ENCODE results near the gene PTBP3.

PTBP3 gene

DNA sequence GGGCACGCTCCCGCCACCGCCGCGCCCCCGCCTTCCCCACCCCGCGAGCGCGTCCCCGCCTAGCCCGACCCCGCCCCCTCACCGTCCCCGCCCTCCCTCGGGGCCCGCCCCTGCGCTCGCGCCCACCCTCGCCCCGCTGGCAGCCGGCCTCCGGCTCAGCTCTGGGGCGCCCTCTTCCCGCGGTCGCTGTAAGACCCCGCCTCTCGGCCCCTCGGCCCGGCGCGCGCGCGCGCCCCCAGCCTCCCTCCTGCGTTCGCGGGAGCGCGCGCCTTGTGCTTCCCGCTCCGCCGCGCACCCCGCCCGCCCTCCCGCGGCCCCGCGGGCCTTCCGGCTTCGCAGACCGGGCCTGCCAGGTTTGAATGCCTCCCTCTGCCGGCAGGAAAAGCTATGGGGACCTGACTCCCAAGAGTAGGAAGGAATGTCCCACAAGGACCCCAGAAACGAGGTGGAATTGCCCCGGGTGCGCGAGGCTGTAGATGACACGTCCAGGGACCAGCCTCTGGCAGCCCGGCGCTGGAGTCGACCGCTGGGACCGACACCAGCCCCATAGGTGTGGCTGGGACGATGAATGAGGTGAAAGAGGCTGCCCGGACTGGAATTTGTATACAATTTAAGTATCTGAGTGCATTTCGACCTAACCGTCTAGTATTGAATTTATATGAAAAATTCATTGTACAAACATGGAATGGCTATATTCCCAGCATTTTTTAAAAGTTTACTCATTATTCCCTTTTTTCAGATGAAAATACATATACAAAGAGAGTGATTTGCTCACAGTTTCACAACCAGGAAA is 416 bp upstream of the PTBP3 start:
- Histone ChIP-seq H3K4me3 (ENCODE audit: low read depth, low read length) (peak overlapping the region; percentile 82), H3K27me3 (no peaks in the 10 kb centered on the region), H3K36me3 (no peaks in the 10 kb centered on the region), H3K9me3 (no peaks in the 10 kb centered on the region), H3K4me1 (no peaks in the 10 kb centered on the region)
- DNase-seq = peak; percentile 96
- TF ChIP-seq, protein P1, sequence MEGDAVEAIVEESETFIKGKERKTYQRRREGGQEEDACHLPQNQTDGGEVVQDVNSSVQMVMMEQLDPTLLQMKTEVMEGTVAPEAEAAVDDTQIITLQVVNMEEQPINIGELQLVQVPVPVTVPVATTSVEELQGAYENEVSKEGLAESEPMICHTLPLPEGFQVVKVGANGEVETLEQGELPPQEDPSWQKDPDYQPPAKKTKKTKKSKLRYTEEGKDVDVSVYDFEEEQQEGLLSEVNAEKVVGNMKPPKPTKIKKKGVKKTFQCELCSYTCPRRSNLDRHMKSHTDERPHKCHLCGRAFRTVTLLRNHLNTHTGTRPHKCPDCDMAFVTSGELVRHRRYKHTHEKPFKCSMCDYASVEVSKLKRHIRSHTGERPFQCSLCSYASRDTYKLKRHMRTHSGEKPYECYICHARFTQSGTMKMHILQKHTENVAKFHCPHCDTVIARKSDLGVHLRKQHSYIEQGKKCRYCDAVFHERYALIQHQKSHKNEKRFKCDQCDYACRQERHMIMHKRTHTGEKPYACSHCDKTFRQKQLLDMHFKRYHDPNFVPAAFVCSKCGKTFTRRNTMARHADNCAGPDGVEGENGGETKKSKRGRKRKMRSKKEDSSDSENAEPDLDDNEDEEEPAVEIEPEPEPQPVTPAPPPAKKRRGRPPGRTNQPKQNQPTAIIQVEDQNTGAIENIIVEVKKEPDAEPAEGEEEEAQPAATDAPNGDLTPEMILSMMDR (IDR thresholded peaks at IDR 0.05; ENCODE audit: low read depth, low read length) = peak; percentile 63

DNA sequence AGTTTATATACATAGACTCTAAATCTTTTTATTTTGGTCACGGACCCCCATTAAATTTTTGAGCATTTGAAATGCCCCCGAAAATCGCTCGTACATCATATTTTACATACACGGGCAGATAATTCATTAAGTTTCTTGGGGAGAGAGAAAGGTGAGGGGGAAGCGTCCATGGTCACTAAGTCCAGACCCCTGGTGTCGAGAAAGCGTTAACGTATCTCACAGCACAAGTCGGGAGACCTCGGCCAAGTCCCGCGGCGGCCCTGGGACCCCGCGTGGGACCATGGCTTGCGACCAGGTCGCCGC is 794 bp downstream of the PTBP3 start:
- DNase-seq = no peak
- H3K9me3 ChIP-seq = no peaks in the 10 kb centered on the region
- H3K4me1 ChIP-seq = no peaks in the 10 kb centered on the region

GRCh38 chr9:112332214-112332613 is 1.2 kb downstream of the PTBP3 start:
- Histone ChIP-seq H3K4me3 (ENCODE audit: low read depth, low read length) (peak overlapping the region; percentile 82), H3K9me3 (no peaks in the 10 kb centered on the region), H3K4me1 (no peaks in the 10 kb centered on the region), H3K36me3 (no peaks in the 10 kb centered on the region), H3K27me3 (no peaks in the 10 kb centered on the region)
- DNase-seq = no peak
- TF ChIP-seq, protein P1 (IDR thresholded peaks at IDR 0.05; ENCODE audit: low read depth, low read length) = no peak

More for the DNA sequence above, 794 bp downstream of the PTBP3 start:
- no peaks in the 10 kb centered on the region for H3K27me3 ChIP-seq
- H3K36me3 ChIP-seq = no peaks in the 10 kb centered on the region
- TF ChIP-seq, protein P1 (IDR thresholded peaks at IDR 0.05; ENCODE audit: low read depth, low read length) = no peak; the same call in 1 of the 2 replicates
- H3K4me3 ChIP-seq (ENCODE audit: low read depth, low read length) = peak overlapping the region; percentile 82

DNA sequence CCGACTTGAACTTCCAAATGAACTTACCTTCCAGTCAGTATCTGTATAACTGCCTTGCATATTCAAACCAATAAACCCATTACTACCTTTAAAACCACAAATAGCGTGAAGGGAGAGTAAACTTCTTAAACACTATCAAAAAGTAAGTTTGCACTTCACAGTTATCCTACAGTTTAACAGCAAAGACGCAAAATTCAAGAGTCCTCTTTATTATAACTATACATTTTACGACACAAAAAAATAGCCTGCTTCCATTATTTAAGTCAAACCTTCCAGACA is 1.8 kb downstream of the PTBP3 start:
- Histone ChIP-seq H3K9me3 (no peaks in the 10 kb centered on the region), H3K27me3 (no peaks in the 10 kb centered on the region), H3K36me3 (no peaks in the 10 kb centered on the region), H3K4me1 (no peaks in the 10 kb centered on the region), H3K4me3 (ENCODE audit: low read depth, low read length) (peak overlapping the region; percentile 82; the same call in 1 of the 2 replicates)
- TF ChIP-seq, protein P1 (IDR thresholded peaks at IDR 0.05; ENCODE audit: low read depth, low read length) = no peak
- no peak for DNase-seq

- TF ChIP-seq, protein P1 (IDR thresholded peaks at IDR 0.05; ENCODE audit: low read depth, low read length) = no peak
- Histone ChIP-seq H3K9me3 (no peaks in the 10 kb centered on the region; the same call in 1 of the 2 replicates), H3K27me3 (no peaks in the 10 kb centered on the region), H3K4me1 (no peaks in the 10 kb centered on the region), H3K36me3 (no peaks in the 10 kb centered on the region), H3K4me3 (ENCODE audit: low read depth, low read length) (no peak overlapping the region)
- no peak for DNase-seq
Measured at GRCh38 chr9:112328545-112328944, 4.9 kb downstream of the PTBP3 start.

GRCh38 chr9:112327718-112328450 is 5.5 kb downstream of the PTBP3 start:
- H3K9me3 ChIP-seq = no peaks in the 10 kb centered on the region; the same call in 1 of the 2 replicates
- H3K4me1 ChIP-seq = no peaks in the 10 kb centered on the region
- no peaks in the 10 kb centered on the region for H3K27me3 ChIP-seq
- H3K36me3 ChIP-seq = no peaks in the 10 kb centered on the region
- no peak overlapping the region for H3K4me3 ChIP-seq (ENCODE audit: low read depth, low read length)
- no peak for DNase-seq
- TF ChIP-seq, protein P1 (IDR thresholded peaks at IDR 0.05; ENCODE audit: low read depth, low read length) = no peak
